Liver (tissue), 9 donors: ENCODE measurements around the gene HBA1. TPM values are rescaled to one million over a fixed set of nuclear protein-coding genes. Genes with fewer than 3 reads are reported as not detected.

ENCODE experiments used
- DNase-seq: peaks from one replicate; pipeline ENCODE4 v3.0.0-alpha.2; 2017; ENCODE audit warnings: low spot score
- H3K27ac ChIP-seq, 2 donors: one replicate each; pipeline ENCODE4 v1.7.0; 2013; ENCODE audit warnings: inconsistent platforms in 2 of 2, low read length in 2 of 2, control low read depth in 1 of 2, low read depth in 1 of 2, mild to moderate bottlenecking in 1 of 2
- H3K27me3 ChIP-seq, 4 donors: one replicate each; pipeline versions ENCODE4 v1.6.1 to v1.7.0; 2013; ENCODE audit warnings: low read length in 3 of 4, inconsistent platforms in 1 of 4, mild to moderate bottlenecking in 1 of 4, moderate library complexity in 1 of 4; ENCODE audit not compliant: control insufficient read depth in 4 of 4, insufficient read depth in 4 of 4
- H3K36me3 ChIP-seq, 4 donors: one replicate each; pipeline versions ENCODE4 v1.6.1 to v1.7.0; 2013; ENCODE audit warnings: low read length in 3 of 4, mild to moderate bottlenecking in 3 of 4, low read depth in 1 of 4, moderate library complexity in 1 of 4; ENCODE audit not compliant: control insufficient read depth in 4 of 4, insufficient read depth in 3 of 4
- H3K4me1 ChIP-seq, 4 donors: one replicate each; pipeline versions ENCODE4 v1.6.1 to v1.7.0; 2013; ENCODE audit warnings: low read length in 3 of 4, mild to moderate bottlenecking in 3 of 4, moderate library complexity in 1 of 4; ENCODE audit not compliant: control insufficient read depth in 4 of 4, insufficient read depth in 4 of 4
- H3K4me3 ChIP-seq, 3 donors: one replicate each; pipeline versions ENCODE4 v1.6.1 to v1.7.0; 2013; ENCODE audit warnings: low read length in 3 of 3, control low read depth in 1 of 3, low read depth in 1 of 3, mild to moderate bottlenecking in 1 of 3
- H3K9ac ChIP-seq, 2 donors: one replicate each; pipeline ENCODE4 v1.7.0; 2013; ENCODE audit warnings: low read length in 2 of 2, mild to moderate bottlenecking in 2 of 2, moderate library complexity in 2 of 2, control low read depth in 1 of 2, low read depth in 1 of 2
- H3K9me3 ChIP-seq, 4 donors: one replicate each; pipeline versions ENCODE4 v1.6.1 to v1.7.0; 2013; ENCODE audit warnings: low read length in 3 of 4; ENCODE audit not compliant: control insufficient read depth in 4 of 4
- ATF3 ChIP-seq: IDR thresholded peaks from 2 replicates; pipeline ENCODE4 v1.6.1; 2016; ENCODE audit warnings: antibody characterized with exemption
- EGR1 ChIP-seq, 2 donors: IDR thresholded peaks; 2 replicates each; pipeline ENCODE4 v1.6.1; 2016 to 2018; ENCODE audit warnings: antibody characterized with exemption in 2 of 2, low read depth in 2 of 2
- FOXA1 ChIP-seq: IDR thresholded peaks from 2 replicates; pipeline ENCODE4 v1.6.1; 2016; ENCODE audit warnings: antibody characterized with exemption
- FOXA2 ChIP-seq: IDR thresholded peaks from 2 replicates; pipeline ENCODE4 v1.6.1; 2016; ENCODE audit warnings: antibody characterized with exemption
- GABPA ChIP-seq, 2 donors: IDR thresholded peaks in 1 of 2; conservative IDR thresholded peaks in 1 of 2; 2 replicates each; pipeline ENCODE4 v1.6.1; 2016; ENCODE audit warnings: antibody characterized with exemption in 2 of 2, mild to moderate bottlenecking in 1 of 2, moderate library complexity in 1 of 2
- HNF4A ChIP-seq, 2 donors: conservative IDR thresholded peaks; 2 replicates each; pipeline ENCODE4 v1.6.1; 2016; ENCODE audit warnings: antibody characterized with exemption in 2 of 2, mild to moderate bottlenecking in 2 of 2
- HNF4G ChIP-seq: IDR thresholded peaks from 2 replicates; pipeline ENCODE4 v1.6.1; 2016; ENCODE audit warnings: antibody characterized with exemption
- JUND ChIP-seq, 2 donors: IDR thresholded peaks; 2 replicates each; pipeline ENCODE4 v1.6.1; 2016; ENCODE audit warnings: antibody characterized with exemption in 2 of 2
- MAX ChIP-seq: IDR thresholded peaks from 2 replicates; pipeline ENCODE4 v1.6.1; 2016; ENCODE audit warnings: antibody characterized with exemption
- NR2F2 ChIP-seq: IDR thresholded peaks from 2 replicates; pipeline ENCODE4 v1.6.1; 2016; ENCODE audit warnings: antibody characterized with exemption
- RAD21 ChIP-seq, 2 donors: IDR thresholded peaks; 2 replicates each; pipeline ENCODE4 v1.6.1; 2016; ENCODE audit warnings: antibody characterized with exemption in 2 of 2, mild to moderate bottlenecking in 2 of 2
- REST ChIP-seq: IDR thresholded peaks from 2 replicates; pipeline ENCODE4 v1.6.1; 2016; ENCODE audit warnings: antibody characterized with exemption, mild to moderate bottlenecking
- RXRA ChIP-seq, 2 donors: IDR thresholded peaks; 2 replicates each; pipeline ENCODE4 v1.6.1; 2017 to 2018; ENCODE audit warnings: antibody characterized with exemption in 2 of 2, mild to moderate bottlenecking in 1 of 2
- SP1 ChIP-seq: IDR thresholded peaks from 2 replicates; pipeline ENCODE4 v1.6.1; 2018; ENCODE audit warnings: antibody characterized with exemption, mild to moderate bottlenecking
- TAF1 ChIP-seq: conservative IDR thresholded peaks from 2 replicates; pipeline ENCODE4 v1.6.1; 2016; ENCODE audit warnings: antibody characterized with exemption, mild to moderate bottlenecking
- YY1 ChIP-seq: IDR thresholded peaks from 2 replicates; pipeline ENCODE4 v1.6.1; 2016; ENCODE audit warnings: antibody characterized with exemption, mild to moderate bottlenecking
- WGBS: extraction: QIAGEN DNeasy Blood & Tissue Kit; methylation state at CpG from one replicate; pipeline ENCODE4 v1.1.7; 2013; 5-methylcytosine and 5-hydroxymethylcytosine counted together
- polyA plus RNA-seq, 2 donors: library from polyadenylated mRNA; stranded (reverse) in 1 of 2; unstranded in 1 of 2; fragments of 200-250 nt in 1 of 2; fragments of >200 nt in 1 of 2; fragmentation: Nextera tagmentation in 1 of 2; extraction: Ambion mirVana in 1 of 2; gene quantifications; one replicate each; pipeline versions ENCODE4 v1.2.1 to v1.2.3, GENCODE V29; 2013 to 2015
- total RNA-seq, 2 donors: library from RNA; depleted of rRNA; stranded (reverse); fragments of >200 nt; gene quantifications; one replicate each; pipeline ENCODE4 v1.2.3, GENCODE V29; 2014
- TF ChIP-seq, protein P1 (sequence below): IDR thresholded peaks from 2 replicates; pipeline ENCODE4 v1.6.1; 2016; ENCODE audit warnings: antibody characterized with exemption
- TF ChIP-seq, protein P2 (sequence below): fragments of 150-350 bp; IDR thresholded peaks from 2 replicates; pipeline ENCODE4 v1.5.1; 2017; ENCODE audit warnings: improper control_type of control experiment, low read depth, low read length; ENCODE audit not compliant: missing input control
- donor health status: healthy.
- donor health status: healthy.
- donor health status: healthy.
- donor health status: healthy.
- donor health status: healthy.

The HBA1 gene
- total and polyA plus RNA-seq, 4 donors = 3.5 to 19,034 (median 30.1) TPM

GRCh38 chr16:185691-186090 is 9.2 kb downstream of the HBA1 start:
- no peak for DNase-seq
- 90% methylated on average over 11 of the region's 11 CpGs for WGBS
- peaks cover 3 to 9% (median 7%) of the 10 kb centered on the region in 4 donors for H3K4me1 ChIP-seq
- TF ChIP-seq NR2F2 (no peak), REST (no peak), YY1 (no peak), SP1 (no peak), RXRA (IDR thresholded peaks at IDR 0.05) (no peak), RAD21 (IDR thresholded peaks at IDR 0.05) (no peak), FOXA1 (no peak), GABPA (IDR thresholded peaks at IDR 0.05 in 1 of 2, conservative IDR thresholded peaks at IDR 0.05 in 1 of 2) (no peak), MAX (no peak), FOXA2 (no peak), HNF4G (no peak), EGR1 (IDR thresholded peaks at IDR 0.05; ENCODE audit: low read depth in 2 of 2) (no peak), ATF3 (no peak), JUND (IDR thresholded peaks at IDR 0.05) (no peak), TAF1 (no peak), HNF4A (conservative IDR thresholded peaks at IDR 0.05) (no peak)
- TF ChIP-seq, protein P1, sequence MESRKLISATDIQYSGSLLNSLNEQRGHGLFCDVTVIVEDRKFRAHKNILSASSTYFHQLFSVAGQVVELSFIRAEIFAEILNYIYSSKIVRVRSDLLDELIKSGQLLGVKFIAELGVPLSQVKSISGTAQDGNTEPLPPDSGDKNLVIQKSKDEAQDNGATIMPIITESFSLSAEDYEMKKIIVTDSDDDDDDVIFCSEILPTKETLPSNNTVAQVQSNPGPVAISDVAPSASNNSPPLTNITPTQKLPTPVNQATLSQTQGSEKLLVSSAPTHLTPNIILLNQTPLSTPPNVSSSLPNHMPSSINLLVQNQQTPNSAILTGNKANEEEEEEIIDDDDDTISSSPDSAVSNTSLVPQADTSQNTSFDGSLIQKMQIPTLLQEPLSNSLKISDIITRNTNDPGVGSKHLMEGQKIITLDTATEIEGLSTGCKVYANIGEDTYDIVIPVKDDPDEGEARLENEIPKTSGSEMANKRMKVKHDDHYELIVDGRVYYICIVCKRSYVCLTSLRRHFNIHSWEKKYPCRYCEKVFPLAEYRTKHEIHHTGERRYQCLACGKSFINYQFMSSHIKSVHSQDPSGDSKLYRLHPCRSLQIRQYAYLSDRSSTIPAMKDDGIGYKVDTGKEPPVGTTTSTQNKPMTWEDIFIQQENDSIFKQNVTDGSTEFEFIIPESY = no peak
- TF ChIP-seq, protein P2, sequence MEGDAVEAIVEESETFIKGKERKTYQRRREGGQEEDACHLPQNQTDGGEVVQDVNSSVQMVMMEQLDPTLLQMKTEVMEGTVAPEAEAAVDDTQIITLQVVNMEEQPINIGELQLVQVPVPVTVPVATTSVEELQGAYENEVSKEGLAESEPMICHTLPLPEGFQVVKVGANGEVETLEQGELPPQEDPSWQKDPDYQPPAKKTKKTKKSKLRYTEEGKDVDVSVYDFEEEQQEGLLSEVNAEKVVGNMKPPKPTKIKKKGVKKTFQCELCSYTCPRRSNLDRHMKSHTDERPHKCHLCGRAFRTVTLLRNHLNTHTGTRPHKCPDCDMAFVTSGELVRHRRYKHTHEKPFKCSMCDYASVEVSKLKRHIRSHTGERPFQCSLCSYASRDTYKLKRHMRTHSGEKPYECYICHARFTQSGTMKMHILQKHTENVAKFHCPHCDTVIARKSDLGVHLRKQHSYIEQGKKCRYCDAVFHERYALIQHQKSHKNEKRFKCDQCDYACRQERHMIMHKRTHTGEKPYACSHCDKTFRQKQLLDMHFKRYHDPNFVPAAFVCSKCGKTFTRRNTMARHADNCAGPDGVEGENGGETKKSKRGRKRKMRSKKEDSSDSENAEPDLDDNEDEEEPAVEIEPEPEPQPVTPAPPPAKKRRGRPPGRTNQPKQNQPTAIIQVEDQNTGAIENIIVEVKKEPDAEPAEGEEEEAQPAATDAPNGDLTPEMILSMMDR = no peak
- H3K9ac ChIP-seq = no peak overlapping the region
- H3K4me3 ChIP-seq = no peak overlapping the region
- H3K27ac ChIP-seq = no peak overlapping the region
- peaks cover 9 to 29% (median 21%) of the 10 kb centered on the region in 4 donors for H3K36me3 ChIP-seq
- no peaks in the 10 kb centered on the region for H3K9me3 ChIP-seq
- no peaks in the 10 kb centered on the region for H3K27me3 ChIP-seq
